NCI-H345 (cell line): ENCODE data around the gene RERE.

Experiments
- DNase-seq: peaks from one replicate; lab custom pipeline; 2025; lab: John Stamatoyannopoulos, UW

RERE gene

GRCh38 chr1:8687538-8687937 lies 129.9 kb downstream of the RERE start:
- no peak for DNase-seq

- no peak for DNase-seq
Observed at GRCh38 chr1:8687039-8687438, 130.4 kb downstream of the RERE start.

GRCh38 chr1:8685463-8685862 lies 132.0 kb downstream of the RERE start:
- DNase-seq = no peak

- DNase-seq = no peak
Observed at GRCh38 chr1:8684590-8684989, 132.8 kb downstream of the RERE start.

GRCh38 chr1:8682573-8682972 lies 134.9 kb downstream of the RERE start:
- DNase-seq = no peak

GRCh38 chr1:8681911-8682310 lies 135.5 kb downstream of the RERE start:
- DNase-seq = no peak

- DNase-seq = peak; percentile 23
Observed at GRCh38 chr1:8680664-8681650, 136.5 kb downstream of the RERE start.

- no peak for DNase-seq
Observed at GRCh38 chr1:8679929-8680663, 137.3 kb downstream of the RERE start.

- DNase-seq = no peak
Observed at GRCh38 chr1:8679395-8679800, 138.0 kb downstream of the RERE start.

GRCh38 chr1:8678673-8679394 lies 138.6 kb downstream of the RERE start:
- DNase-seq = no peak

GRCh38 chr1:8677782-8678181 lies 139.7 kb downstream of the RERE start:
- DNase-seq = no peak

- no peak for DNase-seq
Observed at GRCh38 chr1:8676813-8677212, 140.6 kb downstream of the RERE start.

GRCh38 chr1:8676072-8676471 lies 141.4 kb downstream of the RERE start:
- no peak for DNase-seq

- no peak for DNase-seq
Observed at GRCh38 chr1:8674912-8675311, 142.5 kb downstream of the RERE start.

- DNase-seq = no peak
Observed at GRCh38 chr1:8674481-8674880, 143.0 kb downstream of the RERE start.

GRCh38 chr1:8671306-8671917 lies 146.0 kb downstream of the RERE start:
- no peak for DNase-seq

- no peak for DNase-seq
Observed at GRCh38 chr1:8670371-8670818, 147.0 kb downstream of the RERE start.

GRCh38 chr1:8669606-8670335 lies 147.7 kb downstream of the RERE start:
- DNase-seq = no peak

GRCh38 chr1:8667869-8668594 lies 149.4 kb downstream of the RERE start:
- no peak for DNase-seq

GRCh38 chr1:8666389-8667167 lies 150.9 kb downstream of the RERE start:
- peak; percentile 23 for DNase-seq
